ENCODE measurements around the gene ACKR2.

ACKR2 gene

DNA sequence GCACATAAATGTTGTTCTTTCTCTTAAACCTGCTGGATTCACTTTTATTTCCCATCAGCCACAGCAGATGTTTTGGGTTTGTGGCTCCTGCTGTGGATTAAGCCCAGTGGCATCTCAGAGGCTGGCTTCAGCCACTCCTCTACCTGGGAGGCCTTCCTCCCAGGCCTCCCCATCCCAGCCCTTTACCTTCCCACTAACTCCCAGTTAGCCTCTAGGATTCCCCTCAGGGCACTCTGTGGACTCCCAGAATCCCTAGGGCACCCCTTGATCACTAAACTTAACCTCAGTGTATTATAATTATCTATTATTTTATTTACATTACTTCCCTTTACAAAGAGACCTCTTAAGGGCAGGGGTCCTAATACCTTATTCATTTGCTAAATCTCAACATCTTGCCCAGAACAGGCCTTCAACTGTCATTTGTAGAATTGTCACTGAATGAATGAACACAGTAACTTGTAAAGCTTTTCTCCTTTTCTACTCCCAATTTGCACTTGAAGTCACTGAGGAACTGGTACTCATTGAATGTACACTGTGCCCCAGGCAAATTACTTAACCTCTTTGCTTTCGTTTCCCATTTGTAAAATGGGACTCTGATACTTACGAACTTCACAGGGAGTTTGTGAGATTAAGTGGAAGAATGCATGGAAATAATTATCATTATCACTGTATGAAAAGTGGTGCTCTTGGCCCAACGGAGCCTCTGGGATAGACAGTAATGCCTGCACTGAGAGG is 44.5 kb upstream of the ACKR2 start:
- Histone ChIP-seq H3K79me2 (ENCODE audit: low read length) (no peaks in the 10 kb centered on the region), H3K4me3 (ENCODE audit: low read length) (no peak overlapping the region), H3K4me2 (ENCODE audit: low read length) (peak overlapping the region; percentile 42), H4K20me1 (ENCODE audit: insufficient read depth, low read length) (no peaks in the 10 kb centered on the region), H3K9ac (ENCODE audit: low read length) (no peak overlapping the region), H3K9me3 (ENCODE audit: insufficient read depth, low read length) (no peaks in the 10 kb centered on the region), H3K27ac (ENCODE audit: low read length) (no peak overlapping the region), H3K36me3 (replicated peaks; ENCODE audit: low read depth, low read length) (no peaks in the 10 kb centered on the region), H3K27me3 (ENCODE audit: low read depth, low read length) (no peaks in the 10 kb centered on the region), H2AFZ (ENCODE audit: low read depth, low read length) (no peak overlapping the region), H3K4me1 (ENCODE audit: low read length) (peaks cover 13% of the 10 kb centered on the region)
- TF ChIP-seq CTCF (IDR thresholded peaks at IDR 0.05; ENCODE audit: low read depth, low read length) (no peak), EZH2phosphoT487 (IDR thresholded peaks at IDR 0.05; ENCODE audit: low read depth) (no peak)

DNA sequence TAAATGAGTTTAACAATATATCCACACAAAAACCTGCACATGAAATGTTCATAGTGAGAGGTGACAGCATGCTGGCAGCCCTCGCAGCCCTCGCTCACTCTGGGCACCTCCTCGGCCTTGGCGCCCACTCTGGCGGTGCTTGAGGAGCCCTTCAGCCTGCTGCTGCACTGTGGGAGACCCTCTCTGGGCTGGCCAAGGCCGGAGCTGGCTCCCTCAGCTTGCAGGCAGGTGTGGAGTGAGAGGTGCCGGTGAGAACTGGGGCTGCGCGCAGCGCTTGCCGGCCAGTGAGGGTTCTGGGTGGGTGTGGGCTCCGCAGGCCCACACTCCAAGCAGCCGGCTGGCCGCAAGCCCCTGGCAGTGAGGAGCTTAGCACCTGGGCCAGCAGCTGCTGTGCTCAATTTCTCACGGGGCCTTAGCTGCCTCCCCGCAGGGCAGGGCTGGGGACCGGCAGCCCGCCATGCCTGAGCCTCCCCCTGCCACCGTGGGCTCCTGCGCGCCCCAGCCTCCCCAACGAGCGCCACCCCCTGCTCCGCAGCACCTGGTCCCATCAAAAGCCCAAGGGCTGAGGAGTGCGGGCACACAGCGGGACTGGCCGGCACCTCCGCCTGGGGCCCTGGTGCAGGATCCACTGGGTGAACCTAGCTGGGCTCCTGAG is 39.6 kb upstream of the ACKR2 start:
- TF ChIP-seq EZH2phosphoT487 (IDR thresholded peaks at IDR 0.05; ENCODE audit: low read depth) (no peak), CTCF (IDR thresholded peaks at IDR 0.05; ENCODE audit: low read depth, low read length) (no peak)
- Histone ChIP-seq H3K4me2 (ENCODE audit: low read length) (no peak overlapping the region), H3K9me3 (ENCODE audit: insufficient read depth, low read length) (no peaks in the 10 kb centered on the region)

DNA sequence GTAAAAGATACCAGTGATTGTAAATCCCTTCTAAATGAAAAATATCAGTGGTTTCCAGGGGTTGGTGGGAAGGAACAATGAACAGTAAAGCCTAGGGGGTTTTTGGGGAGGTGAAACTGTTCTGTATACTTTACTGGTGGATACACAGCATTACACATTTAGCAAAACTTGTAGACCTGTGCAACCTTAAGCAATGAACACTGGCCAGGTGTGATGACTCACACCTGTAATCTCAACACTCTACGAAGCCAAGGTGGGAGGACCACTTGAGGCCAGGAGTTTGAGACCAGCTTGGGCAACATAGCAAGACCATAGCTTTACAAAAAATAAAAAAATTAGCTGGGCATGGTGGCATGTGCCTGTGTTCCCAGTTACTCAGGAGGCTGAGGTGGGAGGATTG is 38.0 kb upstream of the ACKR2 start:
- Histone ChIP-seq H3K4me1 (ENCODE audit: low read length) (peaks cover 4% of the 10 kb centered on the region), H2AFZ (ENCODE audit: low read depth, low read length) (no peak overlapping the region), H3K79me2 (ENCODE audit: low read length) (no peaks in the 10 kb centered on the region), H4K20me1 (ENCODE audit: insufficient read depth, low read length) (no peaks in the 10 kb centered on the region), H3K27ac (ENCODE audit: low read length) (no peak overlapping the region), H3K9ac (ENCODE audit: low read length) (no peak overlapping the region), H3K36me3 (replicated peaks; ENCODE audit: low read depth, low read length) (no peaks in the 10 kb centered on the region), H3K4me2 (ENCODE audit: low read length) (no peak overlapping the region), H3K4me3 (ENCODE audit: low read length) (no peak overlapping the region), H3K9me3 (ENCODE audit: insufficient read depth, low read length) (no peaks in the 10 kb centered on the region), H3K27me3 (ENCODE audit: low read depth, low read length) (no peaks in the 10 kb centered on the region)
- TF ChIP-seq CTCF (IDR thresholded peaks at IDR 0.05; ENCODE audit: low read depth, low read length) (no peak), EZH2phosphoT487 (IDR thresholded peaks at IDR 0.05; ENCODE audit: low read depth) (no peak)

More for the DNA sequence above, 39.6 kb upstream of the ACKR2 start:
- no peaks in the 10 kb centered on the region for H3K36me3 ChIP-seq (replicated peaks; ENCODE audit: low read depth, low read length)
- H3K4me3 ChIP-seq (ENCODE audit: low read length) = no peak overlapping the region
- no peak overlapping the region for H2AFZ ChIP-seq (ENCODE audit: low read depth, low read length)
- no peak overlapping the region for H3K27ac ChIP-seq (ENCODE audit: low read length)
- H3K4me1 ChIP-seq (ENCODE audit: low read length) = peaks cover 10% of the 10 kb centered on the region
- H3K27me3 ChIP-seq (ENCODE audit: low read depth, low read length) = no peaks in the 10 kb centered on the region
- no peaks in the 10 kb centered on the region for H4K20me1 ChIP-seq (ENCODE audit: insufficient read depth, low read length)
- no peaks in the 10 kb centered on the region for H3K79me2 ChIP-seq (ENCODE audit: low read length)
- no peak overlapping the region for H3K9ac ChIP-seq (ENCODE audit: low read length)

DNA sequence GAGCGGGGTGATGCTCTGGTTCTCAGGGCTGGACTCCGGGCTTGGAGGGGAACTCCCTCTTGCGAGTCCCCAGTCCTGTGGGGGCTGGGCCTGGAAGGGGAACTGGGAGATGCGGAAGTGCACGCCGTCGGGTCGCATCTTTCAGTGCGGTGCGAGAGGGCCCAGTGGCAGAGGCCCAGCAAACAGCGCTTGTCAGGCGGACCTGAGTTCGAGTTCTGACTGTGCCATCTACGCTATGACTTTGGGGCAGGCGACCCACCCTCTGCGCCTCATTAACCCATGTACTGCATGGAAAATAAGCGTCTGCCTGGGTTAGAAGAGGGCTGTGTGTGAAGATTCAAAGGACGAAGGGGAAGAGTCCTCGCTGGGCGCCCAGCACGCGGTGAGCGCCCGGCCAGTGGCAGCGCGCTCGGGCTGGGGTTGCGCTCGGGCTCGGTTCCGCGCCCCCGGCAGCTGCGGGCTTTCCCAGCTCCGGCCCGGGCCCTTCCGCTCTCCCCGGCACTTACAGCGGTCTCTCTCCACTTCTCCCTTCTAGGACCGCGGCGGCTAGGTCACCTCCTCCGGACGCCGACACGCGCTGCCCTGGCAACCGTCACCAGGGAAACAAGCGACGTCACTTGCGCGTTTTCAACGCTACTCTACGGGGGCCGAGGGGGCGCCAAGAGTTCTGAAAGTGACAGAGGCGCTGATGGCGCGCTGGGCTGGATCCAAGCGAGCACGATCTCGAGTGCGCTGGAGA is 36.4 kb upstream of the ACKR2 start, which contains the start of gene CCDC13:
Gene CCDC13 (minus strand): TSS at position 584 of the 739 bp plus-strand sequence. CDS start 14,908 bp downstream, outside the sequence.
- H3K79me2 ChIP-seq (ENCODE audit: low read length) = no peaks in the 10 kb centered on the region
- H3K27ac ChIP-seq (ENCODE audit: low read length) = peak within 1 kb of the TSS; percentile 58
- H3K4me2 ChIP-seq (ENCODE audit: low read length) = peak within 1 kb of the TSS; percentile 89
- no peaks in the 10 kb centered on the region for H3K27me3 ChIP-seq (ENCODE audit: low read depth, low read length)
- H3K9ac ChIP-seq (ENCODE audit: low read length) = peak within 1 kb of the TSS; percentile 91
- H2AFZ ChIP-seq (ENCODE audit: low read depth, low read length) = peak within 1 kb of the TSS; percentile 95
- peaks cover 4% of the 10 kb centered on the region for H3K4me1 ChIP-seq (ENCODE audit: low read length)
- no peaks in the 10 kb centered on the region for H3K9me3 ChIP-seq (ENCODE audit: insufficient read depth, low read length)
- H4K20me1 ChIP-seq (ENCODE audit: insufficient read depth, low read length) = no peaks in the 10 kb centered on the region
- H3K4me3 ChIP-seq (ENCODE audit: low read length) = peak within 1 kb of the TSS; percentile 88
- H3K36me3 ChIP-seq (replicated peaks; ENCODE audit: low read depth, low read length) = no peaks in the 10 kb centered on the region
- no peak for TF ChIP-seq EZH2phosphoT487 (IDR thresholded peaks at IDR 0.05; ENCODE audit: low read depth)
- TF ChIP-seq CTCF (IDR thresholded peaks at IDR 0.05; ENCODE audit: low read depth, low read length) = no peak
